SK-N-SH treated with all-trans-retinoic acid at 6 μM for 48 hours (cell line): Measurements from ENCODE around the gene MESD.

Source experiments
- GLIS3 ChIP-seq: fragments of 250-450 bp; sonication (Bioruptor Pico); IDR thresholded peaks from 2 replicates; pipeline ENCODE4 v1.5.0; 2020; ENCODE audit warnings: mild to moderate bottlenecking, moderate library complexity
- TCF4 ChIP-seq: fragments of 250-450 bp; sonication (Bioruptor Pico); IDR thresholded peaks from 2 replicates; pipeline ENCODE4 v1.8.0; 2021; ENCODE audit warnings: mild to moderate bottlenecking, moderate library complexity, borderline replicate concordance
- ZFP30 ChIP-seq: fragments of 450-650 bp; formaldehyde crosslinking; IDR thresholded peaks from 2 replicates; pipeline ENCODE4 v1.5.0; 2022; ENCODE audit warnings: mild to moderate bottlenecking, moderate library complexity
- TF ChIP-seq, protein P1 (sequence below): fragments of 250-450 bp; sonication (Bioruptor Pico); IDR thresholded peaks from 2 replicates; pipeline ENCODE4 v1.8.0; 2020; ENCODE audit warnings: mild to moderate bottlenecking, moderate library complexity, borderline replicate concordance

DNA sequence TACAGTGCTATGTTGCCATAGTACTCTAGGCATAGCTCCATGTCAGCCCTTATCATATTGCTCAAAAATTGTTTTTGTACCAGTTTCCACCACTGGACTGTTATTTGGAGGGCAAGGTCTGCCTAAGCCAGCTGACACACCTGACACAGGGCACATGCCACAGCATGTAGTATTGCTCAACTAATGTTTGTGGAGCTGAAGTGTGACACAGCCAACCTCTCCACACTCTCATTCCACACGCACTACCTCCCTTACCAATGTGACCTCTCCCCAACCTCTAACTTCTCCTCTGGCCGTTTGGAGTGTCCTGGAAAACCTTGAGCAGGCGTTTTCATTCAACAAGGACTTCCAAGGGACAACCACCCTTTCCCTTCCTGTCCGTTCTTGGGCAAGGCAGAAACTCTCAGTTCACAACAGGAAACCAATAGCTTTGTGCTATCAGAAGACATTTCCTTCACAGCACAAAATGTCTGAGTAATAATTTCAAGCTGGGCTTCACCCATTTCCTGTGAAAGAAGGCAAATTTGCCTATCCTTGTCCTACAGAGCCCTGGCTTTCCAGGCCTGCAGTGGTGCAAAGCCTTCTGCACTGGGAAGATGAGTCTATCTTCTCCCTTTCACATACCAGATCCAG is 49.5 kb upstream of the MESD start:
- TF ChIP-seq GLIS3 (no peak), TCF4 (CRISPR knock-in tag) (no peak), ZFP30 (no peak)
- TF ChIP-seq, protein P1, sequence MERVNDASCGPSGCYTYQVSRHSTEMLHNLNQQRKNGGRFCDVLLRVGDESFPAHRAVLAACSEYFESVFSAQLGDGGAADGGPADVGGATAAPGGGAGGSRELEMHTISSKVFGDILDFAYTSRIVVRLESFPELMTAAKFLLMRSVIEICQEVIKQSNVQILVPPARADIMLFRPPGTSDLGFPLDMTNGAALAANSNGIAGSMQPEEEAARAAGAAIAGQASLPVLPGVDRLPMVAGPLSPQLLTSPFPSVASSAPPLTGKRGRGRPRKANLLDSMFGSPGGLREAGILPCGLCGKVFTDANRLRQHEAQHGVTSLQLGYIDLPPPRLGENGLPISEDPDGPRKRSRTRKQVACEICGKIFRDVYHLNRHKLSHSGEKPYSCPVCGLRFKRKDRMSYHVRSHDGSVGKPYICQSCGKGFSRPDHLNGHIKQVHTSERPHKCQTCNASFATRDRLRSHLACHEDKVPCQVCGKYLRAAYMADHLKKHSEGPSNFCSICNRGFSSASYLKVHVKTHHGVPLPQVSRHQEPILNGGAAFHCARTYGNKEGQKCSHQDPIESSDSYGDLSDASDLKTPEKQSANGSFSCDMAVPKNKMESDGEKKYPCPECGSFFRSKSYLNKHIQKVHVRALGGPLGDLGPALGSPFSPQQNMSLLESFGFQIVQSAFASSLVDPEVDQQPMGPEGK (CRISPR knock-in tag), result no peak
